WTC11 (cell line): Measurements from ENCODE around the gene ARHGAP35.

ENCODE experiments used
- CBFB ChIP-seq: sonication (generic); formaldehyde crosslinking; IDR thresholded peaks from 2 replicates; pipeline ENCODE4 v1.8.1; 2022; ENCODE audit warnings: mild to moderate bottlenecking, low read depth, missing genetic modification reagents
- CTCF ChIP-seq: fragments of 200-600 bp; IDR thresholded peaks from 2 replicates; pipeline ENCODE4 v1.8.0; 2022; ENCODE audit warnings: antibody characterized with exemption
- ETV6 ChIP-seq: sonication (generic); formaldehyde crosslinking; IDR thresholded peaks from 2 replicates; pipeline ENCODE4 v1.8.1; 2022; ENCODE audit warnings: mild to moderate bottlenecking, missing genetic modification reagents
- MAX ChIP-seq: sonication (generic); formaldehyde crosslinking; IDR thresholded peaks from 2 replicates; pipeline ENCODE4 v1.8.0; 2022; ENCODE audit warnings: mild to moderate bottlenecking, missing genetic modification reagents
- TF ChIP-seq, protein P1 (sequence below): sonication (generic); formaldehyde crosslinking; IDR thresholded peaks from 2 replicates; pipeline ENCODE4 v1.8.1; 2022; ENCODE audit warnings: low read depth, mild to moderate bottlenecking, moderate library complexity, missing genetic modification reagents, borderline replicate concordance

DNA sequence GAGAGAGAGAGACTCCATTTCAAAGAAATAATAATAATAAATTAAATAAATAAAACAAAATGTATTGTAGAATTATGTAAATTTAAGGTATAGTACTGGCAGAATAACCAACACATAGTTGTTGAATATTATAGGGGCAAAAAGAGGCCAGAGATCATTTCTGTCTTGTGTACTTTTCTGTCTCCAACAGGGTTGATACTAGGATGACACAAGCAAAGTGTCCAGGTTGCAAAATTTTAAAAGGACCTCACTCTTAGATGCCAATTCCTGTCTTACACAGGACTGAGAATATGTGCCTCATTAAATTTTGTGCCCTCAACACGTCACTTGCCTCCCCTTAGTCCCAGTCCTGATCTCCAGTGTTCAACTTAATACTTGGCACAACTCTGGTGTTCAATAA lies 8.0 kb upstream of the ARHGAP35 start:
- TF ChIP-seq ETV6 (CRISPR knock-in tag) = no peak
- TF ChIP-seq CTCF = no peak
- TF ChIP-seq MAX (CRISPR knock-in tag) = no peak
- TF ChIP-seq, protein P1, sequence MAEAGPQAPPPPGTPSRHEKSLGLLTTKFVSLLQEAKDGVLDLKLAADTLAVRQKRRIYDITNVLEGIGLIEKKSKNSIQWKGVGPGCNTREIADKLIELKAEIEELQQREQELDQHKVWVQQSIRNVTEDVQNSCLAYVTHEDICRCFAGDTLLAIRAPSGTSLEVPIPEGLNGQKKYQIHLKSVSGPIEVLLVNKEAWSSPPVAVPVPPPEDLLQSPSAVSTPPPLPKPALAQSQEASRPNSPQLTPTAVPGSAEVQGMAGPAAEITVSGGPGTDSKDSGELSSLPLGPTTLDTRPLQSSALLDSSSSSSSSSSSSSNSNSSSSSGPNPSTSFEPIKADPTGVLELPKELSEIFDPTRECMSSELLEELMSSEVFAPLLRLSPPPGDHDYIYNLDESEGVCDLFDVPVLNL (CRISPR knock-in tag) = no peak
- no peak for TF ChIP-seq CBFB (CRISPR knock-in tag)
